Mucosa of descending colon (tissue), 3 donors: Measurements from ENCODE around the gene TBC1D19. TPM values are rescaled to one million over a fixed set of nuclear protein-coding genes. Genes with fewer than 3 reads are reported as not detected.
"Not testable (repeated sequence)": the region's sequence is repeated elsewhere in the genome, so short reads cannot be mapped to it uniquely, and the experiment has no call there.

ENCODE experiments used
- ATAC-seq: fragments of 200-7000 bp; cut with Tn5 transposase; one replicate; pipeline ENCODE4 v1.9.1; 2020; ENCODE audit warnings: mild to moderate bottlenecking, moderate library complexity
- DNase-seq, 3 donors: peaks; one replicate each; pipeline ENCODE4 v3.0.0-alpha.2; 2020
- H3K36me3 ChIP-seq: fragments of 200-600 bp; one replicate; pipeline ENCODE4 v1.8.0; 2021; ENCODE audit warnings: low read depth, mild to moderate bottlenecking
- H3K4me1 ChIP-seq: fragments of 200-600 bp; one replicate; pipeline ENCODE4 v1.8.0; 2021; ENCODE audit warnings: low read depth, mild to moderate bottlenecking
- H3K4me3 ChIP-seq: fragments of 200-600 bp; one replicate; pipeline ENCODE4 v1.8.0; 2021; ENCODE audit warnings: mild to moderate bottlenecking
- H3K9me3 ChIP-seq: fragments of 200-600 bp; one replicate; pipeline ENCODE4 v1.8.0; 2021; ENCODE audit warnings: mild to moderate bottlenecking
- CTCF ChIP-seq: fragments of 200-600 bp; IDR thresholded peaks from one replicate; pipeline ENCODE4 v1.8.0; 2022; ENCODE audit warnings: antibody characterized with exemption, mild to moderate bottlenecking
- intact Hi-C, 2 donors: fragments of 100-400 bp; cut with DNase I in 1 of 2; cut with micrococcal nuclease in 1 of 2; formaldehyde crosslinking; loops; one replicate each; pipeline versions ENCODE4 v1.11.0 to v1.11.1; 2022; cut with DNase I, micrococcal nuclease
- total RNA-seq, 3 donors: library from RNA; stranded (reverse); fragmentation: NEBNext Ultra II Directional in 2 of 3; extraction: Animal tissue kit (Norgen Biotek cat#: 25700) in 2 of 3; gene quantifications; one replicate each; pipeline versions ENCODE4 v1.2.1 to v1.2.4, GENCODE V29; 2021 to 2023
- donor health status: DM: no; HTN: no; CAD: no; lungs with moderate emphysema.
- donor health status: DM: no; HTN: no; CAD: no.
- donor health status: DM: no; HTN: yes; CAD: no.

Gene TBC1D19
- total RNA-seq, 3 donors from 2014 or later: 3.7 to 11.6 (median 6.8) TPM

GRCh38 chr4:26687728-26688127 lies 103.8 kb downstream of the TBC1D19 start:
- no peaks in the 10 kb centered on the region for H3K36me3 ChIP-seq
- TF ChIP-seq CTCF: no peak
- H3K9me3 ChIP-seq: no peaks in the 10 kb centered on the region
- intact Hi-C loops: no loop called here
- DNase-seq: no peak
- no peak overlapping the region for H3K4me3 ChIP-seq
- H3K4me1 ChIP-seq: no peaks in the 10 kb centered on the region
- ATAC-seq: no peak

GRCh38 chr4:26690506-26690905 lies 106.6 kb downstream of the TBC1D19 start:
- Histone ChIP-seq H3K4me3 (no peak overlapping the region), H3K36me3 (no peaks in the 10 kb centered on the region), H3K4me1 (no peaks in the 10 kb centered on the region), H3K9me3 (no peaks in the 10 kb centered on the region)
- TF ChIP-seq CTCF: no peak
- ATAC-seq (no peak), DNase-seq (no peak)
- intact Hi-C loops: no loop called here

GRCh38 chr4:26692014-26692726 lies 108.3 kb downstream of the TBC1D19 start:
- no peak for DNase-seq
- H3K9me3 ChIP-seq: no peaks in the 10 kb centered on the region
- ATAC-seq: no peak
- no peak for TF ChIP-seq CTCF
- no peaks in the 10 kb centered on the region for H3K4me1 ChIP-seq
- no peak overlapping the region for H3K4me3 ChIP-seq
- intact Hi-C loops: no loop called here
- no peaks in the 10 kb centered on the region for H3K36me3 ChIP-seq

- DNase-seq, H3K4me1 ChIP-seq, H3K36me3 ChIP-seq, ATAC-seq, H3K9me3 ChIP-seq, H3K4me3 ChIP-seq, intact Hi-C loops: not testable (repeated sequence)
Observed at GRCh38 chr4:26694131-26694530, 110.2 kb downstream of the TBC1D19 start.

GRCh38 chr4:26700110-26700509 lies 116.2 kb downstream of the TBC1D19 start:
- no peak for ATAC-seq
- H3K9me3 ChIP-seq: no peaks in the 10 kb centered on the region
- no peaks in the 10 kb centered on the region for H3K4me1 ChIP-seq
- H3K4me3 ChIP-seq: no peak overlapping the region
- intact Hi-C loops: no loop called here
- TF ChIP-seq CTCF: no peak
- DNase-seq: no peak
- H3K36me3 ChIP-seq: no peaks in the 10 kb centered on the region

- no peaks in the 10 kb centered on the region for H3K9me3 ChIP-seq
- intact Hi-C loops: no loop called here
- H3K4me3 ChIP-seq: no peak overlapping the region
- no peaks in the 10 kb centered on the region for H3K36me3 ChIP-seq
- no peak for TF ChIP-seq CTCF
- ATAC-seq (no peak), DNase-seq (no peak)
- H3K4me1 ChIP-seq: no peaks in the 10 kb centered on the region
Observed at GRCh38 chr4:26701095-26701494, 117.2 kb downstream of the TBC1D19 start.
